Measurements from ENCODE around the gene MCM3AP.

MCM3AP gene

DNA sequence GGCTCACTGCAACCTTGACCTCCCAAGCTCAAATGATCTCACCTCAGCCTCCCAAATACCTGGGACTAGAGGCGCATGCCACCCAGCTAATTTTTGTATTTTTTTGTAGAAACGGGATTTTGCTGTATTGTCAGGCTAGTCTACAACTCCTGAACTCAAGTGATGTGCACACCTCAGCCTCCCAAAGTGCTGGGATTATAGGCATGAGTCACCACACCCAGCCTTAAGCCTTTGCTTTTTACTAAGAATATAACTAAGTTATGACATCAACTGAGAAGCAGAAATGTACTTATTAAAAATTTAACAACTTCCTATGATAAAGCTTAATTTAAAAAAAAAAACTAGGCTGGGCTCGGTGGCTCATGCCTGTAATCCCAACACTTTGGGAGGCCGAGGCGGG is 47.9 kb downstream of the MCM3AP start:
- no peak for DNase-seq (ENCODE audit: extremely low read depth, low read depth)

DNA sequence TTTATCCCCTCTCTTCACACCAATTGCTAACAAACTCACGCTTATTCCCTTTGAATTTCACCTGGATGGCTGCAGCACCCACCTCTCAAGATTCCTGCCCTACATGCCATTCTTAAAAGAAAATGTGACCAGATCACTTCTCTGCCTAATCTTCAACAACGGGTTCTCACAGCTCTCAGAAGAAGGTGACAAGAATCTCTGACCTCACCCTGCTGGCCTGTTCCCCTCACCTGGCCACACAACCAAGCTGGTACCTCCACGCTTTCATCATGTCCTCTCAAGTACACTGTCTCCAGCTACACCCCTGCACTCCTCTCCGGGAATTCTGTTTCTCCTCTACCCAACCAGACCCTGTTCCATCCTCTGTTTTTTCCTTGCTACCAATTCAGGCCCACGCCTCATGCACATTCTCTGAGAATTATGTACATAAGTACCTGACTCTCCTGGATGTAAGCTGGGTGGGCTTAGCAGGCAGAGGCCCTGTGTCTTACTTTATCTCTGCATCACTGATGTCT is 50.9 kb downstream of the MCM3AP start:
- no peak for DNase-seq (ENCODE audit: extremely low read depth, low read depth)
- TF ChIP-seq, protein P1, sequence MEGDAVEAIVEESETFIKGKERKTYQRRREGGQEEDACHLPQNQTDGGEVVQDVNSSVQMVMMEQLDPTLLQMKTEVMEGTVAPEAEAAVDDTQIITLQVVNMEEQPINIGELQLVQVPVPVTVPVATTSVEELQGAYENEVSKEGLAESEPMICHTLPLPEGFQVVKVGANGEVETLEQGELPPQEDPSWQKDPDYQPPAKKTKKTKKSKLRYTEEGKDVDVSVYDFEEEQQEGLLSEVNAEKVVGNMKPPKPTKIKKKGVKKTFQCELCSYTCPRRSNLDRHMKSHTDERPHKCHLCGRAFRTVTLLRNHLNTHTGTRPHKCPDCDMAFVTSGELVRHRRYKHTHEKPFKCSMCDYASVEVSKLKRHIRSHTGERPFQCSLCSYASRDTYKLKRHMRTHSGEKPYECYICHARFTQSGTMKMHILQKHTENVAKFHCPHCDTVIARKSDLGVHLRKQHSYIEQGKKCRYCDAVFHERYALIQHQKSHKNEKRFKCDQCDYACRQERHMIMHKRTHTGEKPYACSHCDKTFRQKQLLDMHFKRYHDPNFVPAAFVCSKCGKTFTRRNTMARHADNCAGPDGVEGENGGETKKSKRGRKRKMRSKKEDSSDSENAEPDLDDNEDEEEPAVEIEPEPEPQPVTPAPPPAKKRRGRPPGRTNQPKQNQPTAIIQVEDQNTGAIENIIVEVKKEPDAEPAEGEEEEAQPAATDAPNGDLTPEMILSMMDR (IDR thresholded peaks at IDR 0.05; ENCODE audit: low read depth, low read length): no peak

More for the DNA sequence above, 47.9 kb downstream of the MCM3AP start:
- TF ChIP-seq, protein P1 (IDR thresholded peaks at IDR 0.05; ENCODE audit: low read depth, low read length): no peak

DNA sequence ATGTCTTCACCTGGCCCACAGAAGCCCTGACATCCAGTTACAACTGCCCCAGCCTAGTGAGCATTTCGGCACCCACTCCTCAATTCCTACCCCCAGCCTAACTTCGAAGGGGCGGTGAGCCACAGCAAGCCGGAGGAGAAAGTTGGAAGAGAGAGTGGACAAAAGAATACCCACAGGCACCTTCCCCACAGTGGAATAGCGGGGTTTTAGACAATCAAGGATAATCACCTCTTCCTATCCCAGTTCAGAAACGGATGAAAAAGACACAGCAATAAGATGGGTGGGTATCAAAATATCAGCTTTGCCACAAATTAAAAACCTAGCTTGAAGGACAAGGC is 55.5 kb downstream of the MCM3AP start:
- TF ChIP-seq, protein P1 (IDR thresholded peaks at IDR 0.05; ENCODE audit: low read depth, low read length): no peak

DNA sequence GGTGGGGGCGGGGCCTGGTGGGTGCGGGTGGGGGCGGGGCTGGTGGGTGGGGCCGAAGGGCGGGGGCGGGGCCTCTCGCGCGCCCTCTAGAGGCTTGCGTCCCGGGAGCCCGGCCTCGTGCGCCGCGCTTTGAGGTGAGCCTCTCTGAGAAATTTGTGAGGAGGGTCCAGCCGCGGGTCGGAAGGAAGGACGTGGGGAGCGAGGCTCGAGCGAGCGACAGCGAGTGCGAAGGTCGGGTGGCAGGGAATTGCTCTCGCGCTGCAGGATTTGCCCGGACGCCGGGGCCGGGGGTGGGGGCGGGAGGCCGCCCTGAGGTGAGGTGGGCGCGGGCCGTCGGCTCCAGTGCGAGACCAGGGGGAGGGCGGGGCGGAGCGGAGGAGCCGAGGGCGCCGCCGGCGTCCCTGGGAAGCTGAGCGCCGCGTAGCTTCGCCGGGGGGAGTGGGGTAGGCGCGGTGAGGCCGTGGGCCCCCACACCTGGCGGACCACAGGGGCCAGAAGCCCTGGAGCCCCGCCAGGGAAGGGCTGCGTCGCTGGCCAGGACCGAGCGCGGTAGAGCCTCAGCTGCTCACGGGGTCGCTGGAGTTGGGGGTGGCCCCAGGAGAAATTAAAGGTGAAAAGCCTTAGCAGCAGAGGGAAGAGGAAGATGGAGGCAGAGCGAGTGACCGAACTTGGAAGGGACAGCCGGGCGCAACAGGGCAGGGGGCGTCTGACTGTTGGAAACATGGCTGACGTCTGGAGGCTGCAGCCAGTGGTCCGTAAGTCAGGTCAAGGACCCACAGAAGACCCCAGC is 56.1 kb downstream of the MCM3AP start:
- no peak for DNase-seq (ENCODE audit: extremely low read depth, low read depth)
- TF ChIP-seq, protein P1 (IDR thresholded peaks at IDR 0.05; ENCODE audit: low read depth, low read length): peak; percentile 57

More for the DNA sequence above, 55.5 kb downstream of the MCM3AP start:
- DNase-seq (ENCODE audit: extremely low read depth, low read depth): no peak

DNA sequence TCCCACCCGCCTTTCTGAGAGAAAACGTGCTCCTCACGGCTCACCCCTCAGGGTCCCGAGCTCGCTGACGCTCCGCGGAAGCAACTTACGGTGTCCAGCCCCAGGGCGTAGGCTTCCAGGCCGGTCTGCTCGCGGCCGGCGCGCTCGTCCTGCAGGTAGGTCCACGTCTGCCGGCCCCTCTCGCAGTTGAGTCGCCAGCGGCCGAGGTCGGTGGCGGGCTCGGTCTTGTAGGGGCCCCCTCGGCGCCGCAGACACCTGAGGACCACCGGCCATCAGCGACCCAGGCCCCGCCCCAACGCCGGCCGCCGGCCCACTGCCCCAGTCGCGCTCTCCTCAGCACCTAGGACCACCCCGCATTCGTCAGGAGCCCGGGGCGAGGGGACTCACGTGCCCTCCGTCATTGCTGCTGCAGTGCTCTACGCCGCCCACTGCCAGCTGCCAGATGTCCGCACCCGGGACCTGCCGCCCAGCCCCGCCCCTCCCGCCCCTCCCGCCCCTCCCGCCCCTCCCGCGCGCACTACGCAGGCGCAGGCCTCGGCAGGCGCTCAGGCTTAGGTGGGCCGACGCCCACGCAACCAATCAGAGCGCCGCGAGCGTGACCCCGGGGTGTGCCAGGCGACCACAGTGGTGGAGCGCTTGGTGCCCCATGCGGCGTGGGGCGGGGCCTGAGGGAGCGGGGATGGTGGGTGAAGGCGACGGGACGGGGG is 56.9 kb downstream of the MCM3AP start, which contains the start of gene LSS:
LSS (minus strand) TSS at position 430 of the 707 bp plus-strand sequence; CDS start at position 401, 29 bp downstream.
- peak; percentile 97 for DNase-seq (ENCODE audit: extremely low read depth, low read depth)

DNA sequence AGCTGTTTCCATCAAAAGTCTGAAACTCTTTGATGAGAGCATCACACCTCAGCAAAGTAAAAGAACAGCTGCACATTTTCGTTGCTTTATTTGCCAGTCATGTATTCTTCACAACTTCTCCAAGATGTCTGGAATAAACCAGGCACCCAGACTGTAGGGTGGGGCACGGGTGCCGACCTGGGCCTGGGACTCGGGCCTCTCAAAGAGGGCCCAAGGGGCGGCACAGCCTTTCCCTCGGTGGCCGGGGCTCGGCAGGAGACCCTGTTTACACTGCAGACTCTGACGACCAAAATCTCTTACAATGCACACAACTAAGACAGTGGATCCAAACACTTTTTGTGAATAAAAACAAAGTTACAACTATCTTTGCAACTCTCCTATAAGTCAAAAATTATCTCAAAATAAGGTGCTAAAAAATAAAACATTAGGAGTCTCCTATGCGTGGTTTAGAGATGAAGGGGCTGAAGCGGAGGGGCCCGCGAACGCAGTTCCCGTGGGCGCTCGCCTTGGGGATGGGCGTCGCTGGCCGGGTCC is 57.5 kb downstream of the MCM3AP start:
- no peak for DNase-seq (ENCODE audit: extremely low read depth, low read depth)
- TF ChIP-seq, protein P1 (IDR thresholded peaks at IDR 0.05; ENCODE audit: low read depth, low read length): no peak

More for the DNA sequence above, 56.9 kb downstream of the MCM3AP start, which contains the start of gene LSS:
- TF ChIP-seq, protein P1 (IDR thresholded peaks at IDR 0.05; ENCODE audit: low read depth, low read length): no peak
